Measurements from ENCODE around the gene SPATA24. TPM values are rescaled to one million over a fixed set of nuclear protein-coding genes. Genes with fewer than 3 reads are reported as not detected.

Gene SPATA24
- total RNA-seq, 1 experiment from 2014 or later, result 3.1 TPM

DNA sequence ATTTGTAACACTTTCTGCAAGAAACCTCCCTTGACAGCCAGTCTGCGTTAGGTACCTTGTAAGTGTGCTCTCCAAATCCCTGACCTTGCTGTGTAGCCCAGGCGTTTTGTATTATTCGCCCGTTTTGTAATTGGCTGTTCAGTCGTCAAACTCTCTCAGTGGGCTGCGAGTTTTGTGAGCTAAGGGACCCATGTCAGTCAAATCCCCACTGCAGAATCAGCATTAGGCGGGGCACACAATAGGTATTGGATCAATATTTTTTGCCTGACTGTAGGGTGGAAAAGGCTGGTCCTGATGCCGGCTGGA, 34.8 kb upstream of the SPATA24 start:
- DNase-seq (ENCODE audit: low read depth, low spot score) (no peak), ATAC-seq (peak; percentile 8)
- BruUV-seq (replicated peaks), result no TSS peak
- Histone ChIP-seq H3K9ac (ENCODE audit: low read length) (peak overlapping the region; percentile 65; the same call in 1 of the 2 replicates), H3K36me3 (ENCODE audit: control insufficient read depth in 1 of 2, insufficient read depth in 2 of 2, low read length in 2 of 2) (no peaks in the 10 kb centered on the region), H3K4me3 (replicated peaks in 1 of 2; ENCODE audit: low read depth in 1 of 2, low read length in 2 of 2) (peak overlapping the region; percentile 82 to 86), H3K27ac (ENCODE audit: low read depth, low read length) (peak overlapping the region; percentile 0; the same call in 1 of the 2 replicates), H3K4me2 (ENCODE audit: low read length) (peak overlapping the region; percentile 98), H2AFZ (ENCODE audit: low read depth, low read length, poor library complexity, severe bottlenecking) (peak overlapping the region; percentile 83), H3K79me2 (ENCODE audit: insufficient read depth, low read length) (no peaks in the 10 kb centered on the region), H3K27me3 (ENCODE audit: insufficient read depth, low read length) (no peaks in the 10 kb centered on the region), H3K4me1 (ENCODE audit: control insufficient read depth in 1 of 2, insufficient read depth in 2 of 2, low read length in 2 of 2) (peaks cover 2 to 17% of the 10 kb centered on the region in 2 experiments; a peak in 3 of 4 replicates), H3K9me3 (ENCODE audit: control insufficient read depth in 1 of 2, insufficient read depth in 1 of 2, low read depth in 1 of 2, low read length in 2 of 2) (no peaks in the 10 kb centered on the region), H3K9me2 (ENCODE audit: insufficient read depth) (no peaks in the 10 kb centered on the region), H4K20me1 (ENCODE audit: insufficient read depth) (no peaks in the 10 kb centered on the region)
- CTCF ChIA-PET, result no interaction called here
- RAD21 ChIA-PET (ENCODE audit: low non-redundant PET in 1 of 2, low total read pairs in 2 of 2, uncharacterized antibody in 2 of 2, unreplicated experiment in 2 of 2), result no interaction called here
- POLR2A ChIA-PET, result interaction anchor here (1.2 kb wide), 2 partner anchors 44 to 122 kb away, joined by 3 to 4 read pairs; partner anchors contain the start of genes STING1 and UBE2D2
- TF ChIP-seq ATF3 (IDR thresholded peaks at IDR 0.05), result no peak
- TF ChIP-seq EZH2 (IDR thresholded peaks at IDR 0.05), result no peak
- no peak for TF ChIP-seq POLR2AphosphoS5 (IDR thresholded peaks at IDR 0.05; ENCODE audit: low read depth, low read length)
- no peak for TF ChIP-seq EGR1 (IDR thresholded peaks at IDR 0.05; ENCODE audit: low read depth)
- TF ChIP-seq, protein P1, sequence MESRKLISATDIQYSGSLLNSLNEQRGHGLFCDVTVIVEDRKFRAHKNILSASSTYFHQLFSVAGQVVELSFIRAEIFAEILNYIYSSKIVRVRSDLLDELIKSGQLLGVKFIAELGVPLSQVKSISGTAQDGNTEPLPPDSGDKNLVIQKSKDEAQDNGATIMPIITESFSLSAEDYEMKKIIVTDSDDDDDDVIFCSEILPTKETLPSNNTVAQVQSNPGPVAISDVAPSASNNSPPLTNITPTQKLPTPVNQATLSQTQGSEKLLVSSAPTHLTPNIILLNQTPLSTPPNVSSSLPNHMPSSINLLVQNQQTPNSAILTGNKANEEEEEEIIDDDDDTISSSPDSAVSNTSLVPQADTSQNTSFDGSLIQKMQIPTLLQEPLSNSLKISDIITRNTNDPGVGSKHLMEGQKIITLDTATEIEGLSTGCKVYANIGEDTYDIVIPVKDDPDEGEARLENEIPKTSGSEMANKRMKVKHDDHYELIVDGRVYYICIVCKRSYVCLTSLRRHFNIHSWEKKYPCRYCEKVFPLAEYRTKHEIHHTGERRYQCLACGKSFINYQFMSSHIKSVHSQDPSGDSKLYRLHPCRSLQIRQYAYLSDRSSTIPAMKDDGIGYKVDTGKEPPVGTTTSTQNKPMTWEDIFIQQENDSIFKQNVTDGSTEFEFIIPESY (IDR thresholded peaks at IDR 0.05; ENCODE audit: extremely low read depth, insufficient replicate concordance, low read length), result no peak
- no peak for TF ChIP-seq ELF1 (IDR thresholded peaks at IDR 0.05; ENCODE audit: borderline replicate concordance, low read depth)
- TF ChIP-seq, protein P2, sequence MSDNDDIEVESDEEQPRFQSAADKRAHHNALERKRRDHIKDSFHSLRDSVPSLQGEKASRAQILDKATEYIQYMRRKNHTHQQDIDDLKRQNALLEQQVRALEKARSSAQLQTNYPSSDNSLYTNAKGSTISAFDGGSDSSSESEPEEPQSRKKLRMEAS (IDR thresholded peaks at IDR 0.05), result no peak
- no peak for TF ChIP-seq CBX3 (IDR thresholded peaks at IDR 0.05; ENCODE audit: low read depth)
- TF ChIP-seq, protein P3, sequence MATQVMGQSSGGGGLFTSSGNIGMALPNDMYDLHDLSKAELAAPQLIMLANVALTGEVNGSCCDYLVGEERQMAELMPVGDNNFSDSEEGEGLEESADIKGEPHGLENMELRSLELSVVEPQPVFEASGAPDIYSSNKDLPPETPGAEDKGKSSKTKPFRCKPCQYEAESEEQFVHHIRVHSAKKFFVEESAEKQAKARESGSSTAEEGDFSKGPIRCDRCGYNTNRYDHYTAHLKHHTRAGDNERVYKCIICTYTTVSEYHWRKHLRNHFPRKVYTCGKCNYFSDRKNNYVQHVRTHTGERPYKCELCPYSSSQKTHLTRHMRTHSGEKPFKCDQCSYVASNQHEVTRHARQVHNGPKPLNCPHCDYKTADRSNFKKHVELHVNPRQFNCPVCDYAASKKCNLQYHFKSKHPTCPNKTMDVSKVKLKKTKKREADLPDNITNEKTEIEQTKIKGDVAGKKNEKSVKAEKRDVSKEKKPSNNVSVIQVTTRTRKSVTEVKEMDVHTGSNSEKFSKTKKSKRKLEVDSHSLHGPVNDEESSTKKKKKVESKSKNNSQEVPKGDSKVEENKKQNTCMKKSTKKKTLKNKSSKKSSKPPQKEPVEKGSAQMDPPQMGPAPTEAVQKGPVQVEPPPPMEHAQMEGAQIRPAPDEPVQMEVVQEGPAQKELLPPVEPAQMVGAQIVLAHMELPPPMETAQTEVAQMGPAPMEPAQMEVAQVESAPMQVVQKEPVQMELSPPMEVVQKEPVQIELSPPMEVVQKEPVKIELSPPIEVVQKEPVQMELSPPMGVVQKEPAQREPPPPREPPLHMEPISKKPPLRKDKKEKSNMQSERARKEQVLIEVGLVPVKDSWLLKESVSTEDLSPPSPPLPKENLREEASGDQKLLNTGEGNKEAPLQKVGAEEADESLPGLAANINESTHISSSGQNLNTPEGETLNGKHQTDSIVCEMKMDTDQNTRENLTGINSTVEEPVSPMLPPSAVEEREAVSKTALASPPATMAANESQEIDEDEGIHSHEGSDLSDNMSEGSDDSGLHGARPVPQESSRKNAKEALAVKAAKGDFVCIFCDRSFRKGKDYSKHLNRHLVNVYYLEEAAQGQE (IDR thresholded peaks at IDR 0.05; ENCODE audit: low read depth), result no peak
- no peak for TF ChIP-seq EZH2phosphoT487 (IDR thresholded peaks at IDR 0.05; ENCODE audit: borderline replicate concordance)
- TF ChIP-seq CTCF (IDR thresholded peaks at IDR 0.05 in 2 of 3, conservative IDR thresholded peaks at IDR 0.05 in 1 of 3; ENCODE audit: borderline replicate concordance in 1 of 3, insufficient read depth in 1 of 3, low read depth in 2 of 3, low read length in 2 of 3), result no peak
- TF ChIP-seq SIN3A (IDR thresholded peaks at IDR 0.05; ENCODE audit: low read depth), result no peak
- no peak for TF ChIP-seq SP1 (IDR thresholded peaks at IDR 0.05; ENCODE audit: low read depth)
- intact Hi-C loops (cut with micrococcal nuclease), result no loop called here
